Smooth muscle cell (in vitro differentiated cells): ENCODE measurements around the gene ATG4D. TPM values are rescaled to one million over a fixed set of nuclear protein-coding genes. Genes with fewer than 3 reads are reported as not detected.

ENCODE experiments used
- DNase-seq: peaks from one replicate; lab custom pipeline; 2025; ENCODE audit not compliant: unreplicated experiment; lab: John Stamatoyannopoulos, UW
- H2AFZ ChIP-seq: fragments of 200-600 bp; sonication (generic); 2 replicates; pipeline ENCODE4 v1.6.0; 2016; ENCODE audit warnings: antibody characterized with exemption, low read depth, mild to moderate bottlenecking
- H3F3A ChIP-seq: fragments of 200-600 bp; sonication (generic); 2 replicates; pipeline ENCODE4 v1.6.0; 2017; ENCODE audit warnings: antibody characterized with exemption, low read depth
- H3K27ac ChIP-seq: fragments of 200-600 bp; sonication (generic); 2 replicates; pipeline ENCODE4 v1.5.1; 2016; ENCODE audit warnings: low read depth, mild to moderate bottlenecking
- H3K27me3 ChIP-seq: fragments of 200-600 bp; sonication (generic); 2 replicates; pipeline ENCODE4 v1.6.1; 2016; ENCODE audit warnings: low read depth, mild to moderate bottlenecking
- H3K36me3 ChIP-seq: fragments of 200-600 bp; sonication (generic); 2 replicates; pipeline ENCODE4 v1.5.1; 2016; ENCODE audit warnings: low read depth
- H3K4me1 ChIP-seq: fragments of 200-600 bp; sonication (generic); 2 replicates; pipeline ENCODE4 v1.5.1; 2016; ENCODE audit warnings: low read depth
- H3K4me2 ChIP-seq: fragments of 200-600 bp; sonication (generic); 2 replicates; pipeline ENCODE4 v1.6.0; 2016; ENCODE audit warnings: mild to moderate bottlenecking
- H3K4me3 ChIP-seq: fragments of 200-600 bp; sonication (generic); 2 replicates; pipeline ENCODE4 v1.5.1; 2016; ENCODE audit warnings: mild to moderate bottlenecking
- H3K79me2 ChIP-seq: fragments of 200-600 bp; sonication (generic); 2 replicates; pipeline ENCODE4 v1.6.0; 2016; ENCODE audit warnings: low read depth, mild to moderate bottlenecking
- H3K9ac ChIP-seq: fragments of 200-600 bp; sonication (generic); 2 replicates; pipeline ENCODE4 v1.6.0; 2016; ENCODE audit warnings: low read depth
- H3K9me3 ChIP-seq: fragments of 200-600 bp; sonication (generic); replicated peaks from 2 replicates; pipeline ENCODE4 v1.5.1; 2016; ENCODE audit warnings: low read depth
- H4K20me1 ChIP-seq: fragments of 200-600 bp; sonication (generic); 2 replicates; pipeline ENCODE4 v1.6.0; 2016; ENCODE audit warnings: low read depth
- CTCF ChIP-seq: fragments of 200-600 bp; sonication (generic); IDR thresholded peaks from 2 replicates; pipeline ENCODE4 v1.5.1; 2017; ENCODE audit warnings: borderline replicate concordance, mild to moderate bottlenecking, antibody characterized with exemption; ENCODE audit not compliant: insufficient read depth, poor library complexity, severe bottlenecking
- WGBS: methylation state at CpG from one replicate; pipeline ENCODE4 v1.1.7; 2016; ENCODE audit warnings: low lambda C conversion rate; 5-methylcytosine and 5-hydroxymethylcytosine counted together
- polyA plus RNA-seq: library from polyadenylated mRNA; unstranded; fragments of >200 nt; fragmentation: Nextera tagmentation; extraction: Ambion mirVana; gene quantifications from 2 replicates; pipeline ENCODE4 v1.2.1, GENCODE V29; 2016
- total RNA-seq: library from RNA; depleted of rRNA; stranded (reverse); fragments of >200 nt; gene quantifications from 2 replicates; pipeline ENCODE4 v1.2.3, GENCODE V29; 2014

The ATG4D gene
- total and polyA plus RNA-seq, 2 experiments from 2014 or later: 12.9 to 19.0 TPM

- Histone ChIP-seq H3K9ac (no peak overlapping the region), H3K79me2 (no peaks in the 10 kb centered on the region), H3F3A (no peaks in the 10 kb centered on the region), H3K27ac (no peak overlapping the region), H4K20me1 (no peaks in the 10 kb centered on the region), H3K9me3 (no peaks in the 10 kb centered on the region), H3K4me1 (no peaks in the 10 kb centered on the region), H3K27me3 (no peaks in the 10 kb centered on the region), H3K36me3 (no peaks in the 10 kb centered on the region), H3K4me3 (no peak overlapping the region), H3K4me2 (no peak overlapping the region), H2AFZ (no peak overlapping the region)
- WGBS: 92% methylated on average over 6 of the region's 6 CpGs
- no peak for DNase-seq
- TF ChIP-seq CTCF: no peak
Observed at GRCh38 chr19:10575011-10575716, 31.5 kb downstream of the ATG4D start.

- no peaks in the 10 kb centered on the region for H3F3A ChIP-seq
- no peak overlapping the region for H3K9ac ChIP-seq
- no peak overlapping the region for H3K27ac ChIP-seq
- WGBS: 100% methylated on average over 6 of the region's 6 CpGs
- no peak overlapping the region for H3K4me2 ChIP-seq
- H3K27me3 ChIP-seq: no peaks in the 10 kb centered on the region
- no peak overlapping the region for H2AFZ ChIP-seq
- H4K20me1 ChIP-seq: no peaks in the 10 kb centered on the region
- no peaks in the 10 kb centered on the region for H3K4me1 ChIP-seq
- H3K36me3 ChIP-seq: no peaks in the 10 kb centered on the region
- no peaks in the 10 kb centered on the region for H3K9me3 ChIP-seq
- DNase-seq: no peak
- no peak overlapping the region for H3K4me3 ChIP-seq
- H3K79me2 ChIP-seq: no peaks in the 10 kb centered on the region
- no peak for TF ChIP-seq CTCF
Observed at GRCh38 chr19:10577951-10578350, 34.2 kb downstream of the ATG4D start.

- Histone ChIP-seq H4K20me1 (no peaks in the 10 kb centered on the region), H3K79me2 (no peaks in the 10 kb centered on the region), H3K4me3 (no peak overlapping the region), H3K9ac (no peak overlapping the region), H3K27me3 (no peaks in the 10 kb centered on the region), H2AFZ (no peak overlapping the region), H3K4me1 (no peaks in the 10 kb centered on the region), H3F3A (no peaks in the 10 kb centered on the region), H3K4me2 (no peak overlapping the region), H3K27ac (no peak overlapping the region), H3K36me3 (no peaks in the 10 kb centered on the region), H3K9me3 (no peaks in the 10 kb centered on the region)
- TF ChIP-seq CTCF: peak; percentile 89
- peak; percentile 38 for DNase-seq
- 54% methylated on average over 31 of the region's 31 CpGs for WGBS
Observed at GRCh38 chr19:10580979-10581631, 37.4 kb downstream of the ATG4D start.
